GM21737 (cell line): ENCODE results near the gene PRDM8.
A peak's percentile ranks its signal among the peaks of the same experiment; 100 is the strongest.

Experiments
- ATAC-seq: cut with Tn5 transposase; IDR thresholded peaks from one replicate; pipeline ENCODE4 v1.9.1; 2021; ENCODE audit warnings: mild to moderate bottlenecking, moderate library complexity; ENCODE audit not compliant: unreplicated experiment

PRDM8 gene

GRCh38 chr4:80199947-80200346, 2.6 kb downstream of the PRDM8 start:
- ATAC-seq: no peak

DNA sequence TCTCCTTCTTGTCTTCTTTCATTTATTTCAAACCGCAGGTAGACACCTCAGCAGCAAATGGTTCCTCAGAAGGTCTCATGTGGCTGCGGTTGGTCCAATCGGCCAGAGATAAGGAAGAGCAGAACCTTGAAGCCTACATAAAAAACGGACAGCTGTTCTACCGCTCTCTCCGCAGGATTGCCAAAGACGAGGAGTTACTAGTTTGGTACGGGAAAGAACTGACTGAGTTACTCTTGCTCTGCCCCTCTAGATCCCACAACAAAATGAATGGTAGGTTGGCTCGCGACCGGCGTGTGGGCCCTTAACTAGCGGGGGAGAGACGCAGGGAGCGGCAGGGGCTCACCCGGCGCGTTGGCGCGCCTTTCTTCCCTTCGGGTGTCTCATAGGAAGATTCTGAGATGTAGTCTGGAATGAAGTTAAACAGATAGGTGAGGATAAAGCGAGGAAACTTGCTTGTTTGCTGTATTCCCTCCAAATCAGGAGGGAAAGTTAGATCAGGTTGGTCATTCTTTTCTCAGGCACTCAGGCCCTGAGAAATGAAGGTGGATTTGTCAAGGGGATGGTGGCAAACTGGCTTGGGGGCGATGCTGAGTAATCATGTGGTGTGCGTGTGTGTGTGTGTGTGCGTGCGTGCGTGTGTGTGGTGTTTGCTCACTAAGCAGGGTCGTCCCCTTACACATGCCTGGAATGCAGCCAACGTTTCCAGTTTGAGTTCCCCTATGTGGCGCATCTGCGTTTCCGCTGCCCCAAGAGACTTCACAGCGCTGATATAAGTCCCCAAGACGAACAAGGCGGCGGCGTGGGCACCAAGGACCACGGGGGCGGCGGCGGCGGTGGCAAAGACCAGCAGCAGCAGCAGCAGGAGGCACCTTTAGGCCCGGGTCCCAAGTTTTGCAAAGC, 4.2 kb downstream of the PRDM8 start:
- ATAC-seq: peak; percentile 25

DNA sequence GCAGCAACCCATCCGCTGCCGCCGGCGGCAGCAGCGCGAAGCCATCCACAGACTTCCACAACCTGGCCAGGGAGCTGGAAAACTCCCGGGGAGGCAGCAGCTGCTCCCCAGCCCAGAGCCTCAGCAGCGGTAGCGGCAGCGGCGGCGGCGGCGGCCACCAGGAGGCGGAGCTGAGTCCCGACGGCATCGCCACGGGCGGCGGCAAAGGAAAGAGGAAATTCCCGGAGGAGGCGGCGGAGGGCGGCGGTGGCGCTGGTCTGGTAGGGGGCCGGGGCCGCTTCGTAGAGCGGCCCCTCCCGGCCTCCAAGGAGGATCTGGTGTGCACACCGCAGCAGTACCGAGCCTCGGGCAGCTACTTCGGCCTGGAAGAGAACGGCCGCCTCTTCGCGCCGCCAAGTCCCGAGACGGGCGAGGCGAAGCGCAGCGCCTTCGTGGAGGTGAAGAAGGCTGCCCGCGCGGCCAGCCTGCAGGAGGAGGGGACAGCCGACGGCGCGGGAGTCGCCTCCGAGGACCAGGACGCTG, 4.9 kb downstream of the PRDM8 start:
- peak; percentile 73 for ATAC-seq

DNA sequence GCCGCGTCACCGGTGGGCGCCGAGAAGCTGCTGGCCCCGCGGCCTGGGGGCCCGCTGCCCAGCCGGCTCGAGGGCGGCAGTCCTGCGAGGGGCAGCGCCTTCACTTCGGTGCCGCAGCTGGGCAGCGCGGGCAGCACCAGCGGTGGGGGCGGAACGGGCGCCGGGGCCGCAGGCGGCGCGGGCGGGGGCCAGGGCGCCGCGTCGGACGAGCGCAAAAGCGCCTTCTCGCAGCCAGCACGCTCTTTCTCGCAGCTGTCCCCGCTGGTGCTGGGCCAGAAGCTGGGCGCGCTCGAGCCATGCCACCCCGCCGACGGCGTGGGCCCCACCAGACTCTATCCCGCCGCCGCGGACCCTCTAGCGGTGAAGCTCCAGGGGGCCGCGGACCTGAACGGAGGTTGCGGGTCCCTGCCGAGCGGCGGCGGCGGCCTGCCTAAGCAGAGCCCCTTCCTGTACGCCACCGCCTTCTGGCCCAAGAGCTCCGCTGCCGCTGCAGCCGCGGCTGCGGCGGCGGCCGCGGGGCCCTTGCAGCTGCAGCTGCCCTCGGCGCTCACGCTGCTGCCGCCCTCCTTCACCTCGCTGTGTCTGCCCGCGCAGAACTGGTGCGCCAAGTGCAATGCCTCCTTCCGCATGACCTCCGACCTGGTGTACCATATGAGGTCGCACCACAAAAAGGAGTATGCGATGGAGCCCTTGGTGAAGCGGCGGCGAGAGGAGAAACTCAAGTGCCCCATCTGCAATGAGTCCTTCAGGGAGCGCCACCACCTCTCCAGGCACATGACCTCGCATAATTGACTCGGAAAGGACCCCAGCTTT, 5.6 kb downstream of the PRDM8 start:
- peak; percentile 43 for ATAC-seq

DNA sequence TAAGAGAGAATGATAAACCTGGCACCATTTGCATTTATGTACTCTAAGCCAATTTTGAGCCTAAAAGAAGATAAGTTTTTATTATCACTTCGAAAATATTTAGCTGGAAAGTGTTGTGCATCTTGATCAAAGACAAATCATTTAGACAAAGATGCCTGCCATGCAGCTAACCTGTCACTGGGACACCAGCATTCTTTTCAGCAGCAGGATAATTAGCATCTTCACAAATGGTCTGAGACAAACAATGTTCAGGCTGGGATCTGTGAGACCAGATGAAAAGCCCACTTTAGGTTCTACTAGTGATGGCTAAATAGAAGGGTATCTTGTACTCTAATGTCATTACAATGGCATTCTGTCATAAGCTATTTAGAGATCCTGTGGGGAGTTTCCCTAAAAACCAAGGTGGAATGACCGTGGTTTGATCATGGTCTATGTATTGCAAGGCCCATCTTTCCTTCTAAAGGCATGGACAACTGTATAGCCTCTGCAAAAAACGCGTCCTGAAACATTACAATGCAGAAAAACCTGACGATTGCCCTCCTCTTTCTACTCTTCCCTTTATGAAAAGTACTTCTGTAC, 7.2 kb downstream of the PRDM8 start:
- ATAC-seq: no peak

- no peak for ATAC-seq
Measured at GRCh38 chr4:80206111-80206510, 8.8 kb downstream of the PRDM8 start.

DNA sequence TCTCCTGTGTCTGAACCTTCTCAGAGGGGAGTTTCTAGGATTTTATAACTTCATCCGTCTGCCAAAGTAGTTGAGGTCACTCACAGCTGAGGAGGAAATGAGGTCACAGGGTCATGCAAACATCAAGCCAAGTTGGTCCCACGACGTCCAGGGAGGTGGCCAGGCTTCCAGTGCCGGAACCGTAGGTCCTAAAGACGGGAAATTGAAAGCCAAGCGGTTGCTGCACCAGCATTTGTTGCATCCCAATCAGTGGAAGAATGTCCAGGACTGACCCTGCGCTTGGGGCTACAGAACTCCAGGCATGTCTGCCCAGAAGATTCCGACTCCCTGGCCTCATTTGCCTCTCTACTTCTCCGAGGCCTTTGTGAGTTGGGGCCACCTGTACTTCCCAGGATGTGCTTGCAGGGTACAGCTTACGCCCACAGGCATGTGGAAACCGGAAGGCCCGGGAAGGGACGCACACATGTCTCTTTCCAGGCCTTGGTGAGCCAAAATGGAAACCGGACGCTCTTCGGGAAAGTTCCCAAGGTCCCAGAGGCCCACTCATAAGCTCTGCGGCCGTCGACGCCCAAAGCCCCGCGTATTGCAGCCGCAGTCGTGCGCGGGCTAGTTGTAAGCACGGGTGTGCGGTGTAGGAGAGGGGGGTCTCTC, 9.3 kb downstream of the PRDM8 start:
- no peak for ATAC-seq

DNA sequence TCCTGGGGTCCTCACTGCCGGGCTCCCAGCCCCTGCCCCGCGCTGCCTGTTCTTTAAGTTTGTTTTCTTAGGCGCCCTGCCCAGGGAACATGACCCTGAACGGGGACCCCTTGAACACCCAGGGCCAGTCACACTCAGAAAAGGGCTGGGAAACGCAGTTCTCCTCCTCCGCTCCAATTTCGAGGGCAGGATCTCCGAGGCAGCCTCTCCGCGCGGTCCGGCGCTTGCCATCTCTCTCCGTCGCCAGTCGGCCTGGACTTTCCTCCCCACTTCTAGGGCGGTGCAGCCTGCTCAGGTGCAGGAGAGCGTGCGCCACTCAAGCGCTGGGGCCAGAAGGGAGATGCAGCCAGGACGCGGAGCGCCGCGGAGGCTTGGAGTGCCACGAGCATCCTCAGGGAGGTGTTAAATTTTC, 9.9 kb downstream of the PRDM8 start:
- ATAC-seq: no peak

- ATAC-seq: no peak
Measured at GRCh38 chr4:80207664-80208063, 10.4 kb downstream of the PRDM8 start.

DNA sequence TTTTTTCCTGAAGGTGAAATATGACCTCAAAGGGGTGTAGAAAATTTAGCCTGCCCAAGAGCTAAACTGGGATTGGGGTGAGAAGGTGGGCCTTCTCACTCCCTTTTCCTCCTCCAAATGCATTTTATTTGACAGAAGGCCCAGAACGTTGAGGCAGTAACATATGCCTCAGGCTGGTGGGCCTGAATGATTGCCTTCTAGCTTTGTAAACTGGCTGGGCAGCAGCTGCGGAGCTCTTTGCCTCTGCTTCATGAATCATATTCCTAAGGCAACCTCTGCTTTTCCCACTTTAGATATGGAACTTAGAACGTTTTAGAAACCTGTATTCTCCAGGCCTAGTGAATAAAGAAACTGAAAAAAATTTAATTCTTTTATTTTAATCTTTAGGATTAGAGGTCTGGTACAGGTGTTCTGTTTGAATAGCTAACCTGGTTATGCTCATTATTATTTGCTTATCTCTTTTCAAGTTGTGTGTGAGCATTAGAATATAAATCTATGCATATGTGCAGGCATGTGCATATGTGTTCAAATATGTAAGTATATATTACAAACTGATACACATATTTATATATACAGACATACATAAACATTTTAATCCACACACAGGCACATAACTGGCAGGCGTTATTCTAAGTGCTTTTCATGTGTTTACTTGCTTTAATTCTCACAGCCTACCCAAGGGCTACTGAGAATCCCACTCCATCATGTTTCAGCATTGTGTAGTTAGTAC, 11.5 kb downstream of the PRDM8 start:
- ATAC-seq: no peak

GRCh38 chr4:80209340-80209701, 12.0 kb downstream of the PRDM8 start:
- ATAC-seq: no peak

DNA sequence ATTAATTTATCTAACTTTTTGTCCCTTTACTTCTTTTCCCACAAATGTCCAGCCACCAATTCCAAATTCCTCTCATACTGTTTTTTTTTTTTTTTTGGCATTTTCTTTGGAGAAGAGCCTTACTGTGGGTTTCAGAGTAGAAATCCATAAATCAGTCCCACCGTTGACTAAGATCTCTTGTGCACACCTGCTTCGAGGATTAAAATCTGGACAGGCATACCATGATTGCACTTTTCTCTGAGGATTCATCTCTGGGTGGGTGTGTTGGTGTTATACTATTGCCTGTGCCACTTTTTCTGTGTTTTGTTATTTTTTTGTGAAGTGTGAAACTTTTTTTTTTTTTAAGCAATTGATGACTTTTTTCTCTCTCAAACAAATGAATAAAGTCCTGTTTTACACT, 13.2 kb downstream of the PRDM8 start:
- ATAC-seq: no peak

DNA sequence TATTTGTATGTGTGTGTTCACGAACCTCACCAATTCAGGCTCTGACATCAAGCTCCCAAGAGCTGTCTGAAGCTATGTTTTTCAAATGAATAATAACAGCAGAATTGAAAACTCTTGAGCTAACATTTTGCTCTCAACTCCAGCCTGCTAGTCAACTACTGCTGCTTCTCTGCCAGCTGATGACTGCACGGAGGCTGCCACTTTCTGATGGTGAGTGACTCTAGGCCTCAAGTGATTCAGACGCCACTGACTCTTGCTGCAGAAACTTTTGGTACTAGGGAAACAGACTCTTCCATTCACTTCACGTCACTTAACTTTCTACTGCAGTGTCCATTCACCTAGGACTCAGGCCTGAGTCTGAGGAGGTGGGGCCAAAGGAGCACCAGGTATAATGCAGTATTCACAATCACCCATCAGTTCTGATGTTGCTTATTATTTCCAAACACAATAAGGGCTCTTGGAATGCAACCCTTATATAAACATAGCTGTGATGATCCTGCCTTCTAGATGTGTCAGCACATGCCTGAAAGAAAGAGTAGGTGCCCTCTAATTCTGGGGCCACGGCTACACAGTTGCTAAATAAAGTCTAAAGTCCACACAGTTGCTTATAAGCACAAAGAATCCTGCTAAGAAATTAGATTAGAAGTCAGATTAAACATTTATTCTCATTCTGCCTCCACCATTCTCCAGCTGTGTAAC, 16.0 kb downstream of the PRDM8 start:
- no peak for ATAC-seq

GRCh38 chr4:80215449-80216052, 18.2 kb downstream of the PRDM8 start:
- no peak for ATAC-seq

DNA sequence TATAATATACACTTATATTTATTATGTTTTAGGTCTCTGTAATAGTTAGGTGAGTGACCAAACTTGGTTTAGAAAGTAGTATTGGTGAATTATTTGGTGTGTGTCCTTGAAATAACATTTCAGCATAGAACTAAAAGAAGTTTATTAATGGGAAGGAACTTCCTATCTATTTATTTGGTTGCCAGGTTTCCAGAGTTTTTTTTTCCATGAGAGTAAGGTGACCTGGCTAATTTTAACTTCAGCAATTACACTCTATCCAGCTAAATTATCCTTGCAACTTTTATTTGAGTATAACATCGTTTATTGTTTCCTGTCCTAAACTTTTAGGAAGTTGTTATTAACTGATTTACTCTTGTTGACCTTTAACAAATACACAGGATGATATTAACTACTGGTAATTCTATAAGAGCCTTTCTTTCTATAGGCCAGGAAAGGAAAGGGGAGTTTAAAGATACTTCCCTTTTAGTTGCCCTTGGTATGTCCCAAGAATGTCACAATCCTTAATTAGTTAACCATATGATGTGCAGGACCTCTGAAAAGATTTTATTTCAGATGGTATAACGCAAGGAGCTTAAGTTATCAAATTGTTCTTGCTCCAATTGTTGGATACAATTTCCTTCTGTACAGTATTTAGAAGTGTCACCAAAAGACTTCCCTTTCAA, 18.9 kb downstream of the PRDM8 start:
- no peak for ATAC-seq

DNA sequence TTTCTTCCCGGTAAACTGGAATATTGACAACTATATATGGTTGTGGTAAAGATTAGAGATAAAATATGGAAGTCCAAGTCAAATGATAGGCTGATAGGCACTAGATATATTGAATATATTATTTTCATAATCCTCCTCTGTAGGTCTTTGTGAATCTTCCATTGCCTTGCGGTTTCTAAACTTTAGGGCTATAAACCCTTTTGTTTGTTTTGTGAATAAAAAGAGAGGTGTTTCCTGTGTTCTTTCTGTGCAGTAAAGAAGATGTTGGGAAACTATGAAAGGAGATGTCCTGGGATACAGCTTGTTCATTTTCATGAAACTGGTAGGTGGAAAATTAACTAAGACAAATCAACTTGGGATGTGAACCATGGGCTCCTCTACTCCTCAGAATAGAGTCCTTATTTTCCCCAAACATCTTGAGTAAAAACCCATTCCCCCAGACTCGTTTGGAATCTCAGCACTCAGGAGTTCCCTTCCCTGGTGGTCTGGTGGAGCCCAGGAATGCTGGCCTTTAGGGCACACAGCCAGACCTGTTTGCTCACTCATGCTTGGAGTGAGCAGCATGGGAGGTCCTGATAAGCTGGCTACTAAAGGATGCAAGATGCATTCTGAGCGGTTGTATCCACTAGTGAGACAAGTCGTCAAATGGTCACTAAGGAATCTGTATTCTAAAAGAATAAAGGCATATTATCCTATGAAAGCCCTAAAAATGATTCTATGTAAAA, 22.2 kb downstream of the PRDM8 start:
- ATAC-seq: no peak

DNA sequence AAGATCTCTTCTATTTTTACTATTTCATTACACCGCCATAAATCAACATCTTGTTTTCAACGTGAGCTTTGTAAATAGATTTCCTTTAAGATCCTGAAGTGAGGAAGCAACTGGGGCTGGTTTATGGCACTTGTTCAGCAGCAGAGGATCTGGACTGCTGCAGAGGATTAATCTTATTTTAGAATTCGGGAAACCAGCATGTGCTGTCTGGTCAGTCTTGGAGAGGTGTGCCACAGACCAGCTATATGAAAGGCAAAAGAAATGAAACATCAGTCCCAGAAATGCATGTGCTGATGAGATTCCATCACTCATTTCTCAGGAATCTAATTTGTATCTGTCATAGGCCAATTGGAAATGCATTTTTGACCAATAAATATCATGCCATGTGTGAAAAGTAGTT, 23.4 kb downstream of the PRDM8 start:
- ATAC-seq: no peak

DNA sequence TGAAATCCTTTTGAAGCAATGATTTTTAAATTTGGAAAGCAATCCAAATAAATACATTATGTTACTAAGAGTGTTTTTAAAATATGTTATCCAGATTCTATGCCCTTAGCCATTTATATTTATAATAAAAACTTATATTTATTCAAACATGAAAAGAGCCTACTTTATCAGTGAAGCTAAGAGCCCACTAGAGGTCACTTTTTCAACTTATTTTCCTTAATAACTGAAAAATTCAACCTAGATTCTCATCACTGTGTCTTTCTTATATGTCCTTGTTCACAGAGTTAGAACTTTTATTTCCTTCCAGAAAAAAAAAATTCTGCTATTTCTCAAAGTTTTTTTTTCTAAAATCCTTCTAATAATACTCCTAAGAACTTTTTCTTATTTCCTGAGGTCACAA, 23.9 kb downstream of the PRDM8 start:
- ATAC-seq: no peak
